H1 (cell line): ENCODE results near the gene U2SURP. TPM values are rescaled to one million over a fixed set of nuclear protein-coding genes. Genes with fewer than 3 reads are reported as not detected.

Experiments
- CTCF ChIA-PET: fragments of 300-600 bp; sonication (Branson Sonifier 250); formaldehyde crosslinking; loops from one replicate; lab custom pipeline; 2021; ENCODE audit not compliant: partially characterized antibody; lab: Charles Lee
- POLR2A ChIA-PET: fragments of 300-600 bp; sonication (Branson Sonifier 250); formaldehyde crosslinking; loops from one replicate; lab custom pipeline; 2021; ENCODE audit warnings: inconsistent platforms; ENCODE audit not compliant: partially characterized antibody; lab: Charles Lee
- DNase-seq, 2 experiments: peaks; one replicate each; pipeline versions ENCODE4 v3.0.0 to v3.0.0-alpha.2; 2010 to 2022; ENCODE audit warnings: low spot score in 2 of 2, low read depth in 1 of 2, mixed read lengths in 1 of 2
- FAIRE-seq: peaks from 2 replicates; lab custom pipeline; 2011; peaks lifted over from hg19 to GRCh38; lab: Jason Lieb, UNC
- H2AFZ ChIP-seq: 2 replicates; pipeline ENCODE4 v1.8.1; 2012; ENCODE audit warnings: low read length, inconsistent platforms
- H2AK5ac ChIP-seq: 2 replicates; pipeline ENCODE4 v1.6.1; 2013; ENCODE audit warnings: low read depth, low read length
- H2BK120ac ChIP-seq: replicated peaks from 2 replicates; pipeline ENCODE3; 2013; ENCODE audit warnings: low read depth, low read length, inconsistent platforms
- H2BK12ac ChIP-seq: 2 replicates; pipeline ENCODE4 v1.6.1; 2013; ENCODE audit warnings: low read depth, low read length
- H2BK15ac ChIP-seq: 2 replicates; pipeline ENCODE4 v1.6.1; 2013; ENCODE audit warnings: low read length
- H2BK20ac ChIP-seq: 2 replicates; pipeline ENCODE4 v1.6.1; 2013; ENCODE audit warnings: low read length
- H2BK5ac ChIP-seq: 2 replicates; pipeline ENCODE4 v1.6.1; 2013; ENCODE audit warnings: low read depth, low read length
- H3K14ac ChIP-seq: 2 replicates; pipeline ENCODE4 v1.6.1; 2013; ENCODE audit warnings: inconsistent platforms; ENCODE audit not compliant: insufficient read length
- H3K18ac ChIP-seq: 2 replicates; pipeline ENCODE4 v1.6.1; 2013; ENCODE audit warnings: low read length; ENCODE audit errors: extremely low read depth
- H3K23ac ChIP-seq: 2 replicates; pipeline ENCODE4 v1.6.1; 2013; ENCODE audit warnings: inconsistent platforms; ENCODE audit not compliant: insufficient read length
- H3K23me2 ChIP-seq: 2 replicates; pipeline ENCODE4 v1.6.1; 2013; ENCODE audit warnings: low read depth, low read length
- H3K27ac ChIP-seq: 2 replicates; pipeline ENCODE4 v1.6.1; 2011; ENCODE audit warnings: low read depth, low read length, inconsistent platforms
- H3K27me3 ChIP-seq, 4 experiments: replicated peaks in 1 of 4; 1 replicate in 1 of 4; 2 replicates in 3 of 4; pipeline versions ENCODE4 v1.6.1 to v1.8.1; 2011 to 2013; ENCODE audit warnings: low read length in 3 of 4, mild to moderate bottlenecking in 3 of 4, inconsistent platforms in 2 of 4, mixed read lengths in 2 of 4, moderate library complexity in 1 of 4; ENCODE audit not compliant: control insufficient read depth in 3 of 4, insufficient read depth in 3 of 4; ENCODE audit errors: extremely low read depth in 1 of 4
- H3K36me3 ChIP-seq, 4 experiments: 2 replicates each; pipeline versions ENCODE4 v1.6.1 to v1.8.1; 2011 to 2013; ENCODE audit warnings: mild to moderate bottlenecking in 4 of 4, low read length in 3 of 4, moderate library complexity in 2 of 4, control low read depth in 1 of 4, inconsistent platforms in 1 of 4; ENCODE audit not compliant: insufficient read depth in 4 of 4, control insufficient read depth in 2 of 4
- H3K4ac ChIP-seq: replicated peaks from 2 replicates; pipeline ENCODE3; 2013; ENCODE audit warnings: low read length, low read depth, mixed read lengths, inconsistent platforms; ENCODE audit not compliant: insufficient read length
- H3K4me1 ChIP-seq, 4 experiments: replicated peaks in 1 of 4; 1 replicate in 1 of 4; 2 replicates in 3 of 4; pipeline versions ENCODE4 v1.6.1 to v1.8.1; 2011 to 2013; ENCODE audit warnings: low read length in 3 of 4, inconsistent platforms in 2 of 4, mixed read lengths in 1 of 4; ENCODE audit not compliant: insufficient read depth in 4 of 4, control insufficient read depth in 3 of 4
- H3K4me2 ChIP-seq, 2 experiments: 2 replicates each; pipeline versions ENCODE4 v1.6.1 to v1.8.1; 2011 to 2013; ENCODE audit warnings: low read depth in 2 of 2, low read length in 2 of 2, control low read depth in 1 of 2, inconsistent platforms in 1 of 2, mild to moderate bottlenecking in 1 of 2; ENCODE audit not compliant: insufficient read depth in 1 of 2
- H3K4me3 ChIP-seq, 4 experiments: fragments of 200-600, 300-600 bp in 1 of 4; sonication (generic), shearing (Covaris generic), sonication (Bioruptor Twin) in 1 of 4; 2 replicates each; pipeline versions ENCODE4 v1.5.1 to v1.8.1; 2011 to 2016; ENCODE audit warnings: low read length in 4 of 4, low read depth in 3 of 4, control low read depth in 2 of 4, inconsistent platforms in 2 of 4, mild to moderate bottlenecking in 2 of 4, mixed read lengths in 1 of 4, moderate library complexity in 1 of 4; ENCODE audit not compliant: insufficient read depth in 2 of 4; ENCODE audit errors: extremely low read depth in 1 of 4
- H3K56ac ChIP-seq: replicated peaks from 2 replicates; pipeline ENCODE3; 2013; ENCODE audit warnings: low read depth, mild to moderate bottlenecking, mixed read lengths, low read length, inconsistent platforms; ENCODE audit not compliant: insufficient read length
- H3K79me1 ChIP-seq: 2 replicates; pipeline ENCODE4 v1.6.1; 2013; ENCODE audit warnings: low read depth, low read length, control low read depth
- H3K79me2 ChIP-seq, 2 experiments: 2 replicates each; pipeline versions ENCODE4 v1.6.1 to v1.8.1; 2012 to 2013; ENCODE audit warnings: low read length in 2 of 2, mild to moderate bottlenecking in 2 of 2, inconsistent platforms in 1 of 2; ENCODE audit not compliant: insufficient read depth in 2 of 2, control insufficient read depth in 1 of 2
- H3K9ac ChIP-seq, 4 experiments: replicated peaks in 1 of 4; 1 replicate in 1 of 4; 2 replicates in 3 of 4; pipeline versions ENCODE4 v1.6.1 to v1.8.1; 2011 to 2013; ENCODE audit warnings: low read depth in 3 of 4, low read length in 3 of 4, control low read depth in 2 of 4, mild to moderate bottlenecking in 2 of 4, moderate library complexity in 2 of 4, inconsistent platforms in 1 of 4; ENCODE audit errors: extremely low read depth in 1 of 4
- H3K9me3 ChIP-seq, 2 experiments: 2 replicates each; pipeline versions ENCODE4 v1.6.1 to v1.8.1; 2012 to 2013; ENCODE audit warnings: mild to moderate bottlenecking in 2 of 2, moderate library complexity in 2 of 2, control low read depth in 1 of 2, inconsistent platforms in 1 of 2, low read depth in 1 of 2, low read length in 1 of 2, mixed read lengths in 1 of 2; ENCODE audit not compliant: insufficient read depth in 2 of 2
- H4K20me1 ChIP-seq, 2 experiments: replicated peaks in 1 of 2; 2 replicates each; pipeline versions ENCODE3 to v1.8.1; 2011 to 2013; ENCODE audit warnings: inconsistent platforms in 2 of 2, low read length in 2 of 2, mild to moderate bottlenecking in 1 of 2; ENCODE audit not compliant: insufficient read depth in 2 of 2, control insufficient read depth in 1 of 2
- H4K5ac ChIP-seq: 2 replicates; pipeline ENCODE4 v1.6.1; 2013; ENCODE audit warnings: low read length, low read depth, mixed read lengths, inconsistent platforms; ENCODE audit not compliant: insufficient read length
- H4K8ac ChIP-seq: 2 replicates; pipeline ENCODE4 v1.8.0; 2013; ENCODE audit warnings: mild to moderate bottlenecking, moderate library complexity, low read length, inconsistent platforms; ENCODE audit not compliant: insufficient read depth; ENCODE audit errors: extremely low read depth
- H4K91ac ChIP-seq: replicated peaks from 2 replicates; pipeline ENCODE3; 2013; ENCODE audit warnings: low read length, mixed read lengths, inconsistent platforms; ENCODE audit not compliant: insufficient read length
- NANOG ChIP-seq: IDR thresholded peaks from 2 replicates; pipeline ENCODE4 v1.6.1; 2011; ENCODE audit warnings: low read length, low read depth, mild to moderate bottlenecking, inconsistent platforms; ENCODE audit not compliant: insufficient read depth, poor library complexity, severe bottlenecking
- POU5F1 ChIP-seq: IDR thresholded peaks from 2 replicates; pipeline ENCODE4 v1.6.1; 2011; ENCODE audit warnings: low read depth, mild to moderate bottlenecking, low read length, moderate library complexity
- WGBS, 2 experiments: shearing (Covaris generic) in 1 of 2; methylation state at CpG; one replicate each; pipeline versions ENCODE4 v1.1.6 to v1.1.7; 2013 to 2015; ENCODE audit warnings: low lambda C conversion rate in 2 of 2, mixed read lengths in 2 of 2, inconsistent platforms in 1 of 2, low coverage in 1 of 2, missing lambda C conversion rate in 1 of 2; ENCODE audit not compliant: insufficient replicate concordance in 2 of 2, insufficient coverage in 1 of 2, insufficient read length in 1 of 2; ENCODE audit errors: extremely low coverage in 1 of 2, missing lambda C conversion rate in 1 of 2; 5-methylcytosine and 5-hydroxymethylcytosine counted together
- polyA plus RNA-seq, 7 experiments: library from polyadenylated mRNA; depleted of rRNA in 3 of 7; stranded (reverse) in 5 of 7; unstranded in 2 of 7; fragments of >200 nt in 5 of 7; fragments of 200-250 nt in 2 of 7; gene quantifications; 1 replicate in 5 of 7; 2 replicates in 1 of 7; 4 replicates in 1 of 7; pipeline versions ENCODE4 v1.2.1 to v1.2.3, GENCODE V29; 2011 to 2013; ENCODE audit warnings: missing spikeins in 2 of 7, mixed read lengths in 2 of 7
- small RNA-seq: library from polyadenylated mRNA; stranded (forward); fragments of <200 nt; extraction: miRNeasy Mini kit (QIAGEN cat#:217004); gene quantifications from one replicate; pipeline ENCODE3, GENCODE V24; 2013; ENCODE audit not compliant: insufficient read depth
- total RNA-seq: library from RNA; stranded (reverse); fragmentation: NEBNext Ultra II Directional; extraction: Animal tissue kit (Norgen Biotek cat#: 25700); gene quantifications from 2 replicates; pipeline ENCODE4 v1.2.1, GENCODE V29; 2021

U2SURP gene
- total and polyA plus RNA-seq, 2 of the 8 experiments (the other 6 are each of a cell fraction or from before 2014, with no cell fraction given), result 22.2 to 167 TPM

DNA sequence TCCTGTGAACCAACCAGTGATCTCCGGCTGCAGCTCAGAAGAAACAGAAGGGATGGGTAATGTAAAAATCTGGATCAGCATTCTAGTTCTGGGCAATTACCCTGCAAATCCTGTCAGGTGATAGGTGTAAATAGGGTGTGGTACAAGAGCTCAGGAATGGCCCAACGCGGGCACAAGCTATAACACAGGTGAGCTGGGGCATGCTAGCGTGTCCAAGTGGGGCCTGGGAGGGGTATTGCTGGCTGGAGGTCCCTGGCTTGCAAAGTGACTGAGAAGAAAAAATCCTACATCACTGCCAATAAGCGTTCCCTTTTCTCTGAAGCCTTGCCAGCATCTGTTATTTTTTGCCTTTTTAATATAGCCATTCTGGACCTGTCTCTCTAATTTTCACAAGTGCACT, 108.5 kb downstream of the U2SURP start:
- DNase-seq (no peak), FAIRE-seq (no peak)
- Histone ChIP-seq H2BK15ac (no peak overlapping the region), H3K79me1 (no peaks in the 10 kb centered on the region), H2AFZ (no peak overlapping the region), H4K91ac (no peak overlapping the region), H3K18ac (no peak overlapping the region), H3K14ac (no peak overlapping the region), H3K9ac (no peak overlapping the region), H3K9me3 (peaks cover 6 to 8% of the 10 kb centered on the region in 2 experiments), H4K5ac (no peak overlapping the region), H3K56ac (no peak overlapping the region), H3K27ac (no peak overlapping the region), H3K4ac (no peak overlapping the region), H2AK5ac (no peak overlapping the region), H3K23ac (no peak overlapping the region), H2BK120ac (no peak overlapping the region), H2BK12ac (no peak overlapping the region), H3K23me2 (no peaks in the 10 kb centered on the region), H3K36me3 (no peaks in the 10 kb centered on the region; a peak in 1 of 8 replicates), H3K79me2 (no peaks in the 10 kb centered on the region), H3K4me2 (no peak overlapping the region), H4K8ac (no peak overlapping the region), H2BK20ac (no peak overlapping the region), H3K27me3 (no peaks in the 10 kb centered on the region), H4K20me1 (no peaks in the 10 kb centered on the region), H2BK5ac (no peak overlapping the region), H3K4me3 (no peak overlapping the region), H3K4me1 (no peaks in the 10 kb centered on the region)
- CTCF ChIA-PET, result no interaction called here
- TF ChIP-seq POU5F1, result no peak
- TF ChIP-seq NANOG, result no peak
- 95% methylated on average over 5 of the region's 5 CpGs; no CpG with 5 or more reads in 1 of the 2 experiments for WGBS, 2 experiments
- POLR2A ChIA-PET, result no interaction called here

Small RNAs within 50 kb of the gene (small RNA-seq; reads per million reads assigned to genes)
- gene AC021074.2, result not detected

Other genes with a start within 250 kb of the U2SURP start
- gene PCOLCE2, start 112.5 kb upstream of the U2SURP start, total RNA-seq, result 11.6 and 12.6 TPM in 2 replicates
- 9.4 and 11.1 TPM in 2 replicates for gene PCOLCE2, start 112.5 kb upstream of the U2SURP start, polyA plus RNA-seq (2011; rRNA removed)
- 2.6 and 2.7 TPM in 2 replicates for gene PAQR9, start 37.9 kb upstream of the U2SURP start, total RNA-seq
- 5.2 and 7.5 TPM in 2 replicates for gene PAQR9, start 37.9 kb upstream of the U2SURP start, polyA plus RNA-seq (2011; rRNA removed)
- gene CHST2, start 118.2 kb downstream of the U2SURP start, total RNA-seq, result 15.1 and 15.5 TPM in 2 replicates
- 3.2 and 5.1 TPM in 2 replicates for gene CHST2, start 118.2 kb downstream of the U2SURP start, polyA plus RNA-seq (2011; rRNA removed)